Keratinocyte (primary cell): ENCODE results near the gene AVPR2. TPM values are rescaled to one million over a fixed set of nuclear protein-coding genes. Genes with fewer than 3 reads are reported as not detected.

Source experiments
- DNase-seq: peaks from one replicate; pipeline ENCODE4 v3.0.0-alpha.2; 2011; ENCODE audit warnings: low read depth, missing footprints, low spot score
- FAIRE-seq: peaks from 2 replicates; lab custom pipeline; 2011; peaks lifted over from hg19 to GRCh38; lab: Jason Lieb, UNC
- H2AFZ ChIP-seq: 2 replicates; pipeline ENCODE4 v1.6.0; 2012; ENCODE audit warnings: low read length, control low read depth, inconsistent platforms; ENCODE audit not compliant: control insufficient read depth
- H3K27ac ChIP-seq: 2 replicates; pipeline ENCODE4 v1.5.1; 2011; ENCODE audit warnings: low read length; ENCODE audit not compliant: control insufficient read depth, insufficient read depth
- H3K27me3 ChIP-seq: 3 replicates; pipeline ENCODE4 v1.6.0; 2011; ENCODE audit warnings: low read length; ENCODE audit not compliant: control insufficient read depth, insufficient read depth; ENCODE audit errors: extremely low read depth
- H3K36me3 ChIP-seq, 2 experiments: 2 replicates in 1 of 2; 3 replicates in 1 of 2; pipeline ENCODE4 v1.5.1; 2011; ENCODE audit warnings: low read length in 2 of 2, mild to moderate bottlenecking in 1 of 2; ENCODE audit not compliant: control insufficient read depth in 2 of 2, insufficient read depth in 2 of 2; ENCODE audit errors: extremely low read depth in 1 of 2
- H3K4me1 ChIP-seq: 3 replicates; pipeline ENCODE4 v1.5.1; 2011; ENCODE audit warnings: low read length; ENCODE audit not compliant: control insufficient read depth, insufficient read depth; ENCODE audit errors: extremely low read depth
- H3K4me2 ChIP-seq: 3 replicates; pipeline ENCODE4 v1.6.0; 2011; ENCODE audit warnings: low read depth, low read length; ENCODE audit not compliant: control insufficient read depth, insufficient read depth; ENCODE audit errors: extremely low read depth
- H3K4me3 ChIP-seq, 3 experiments: fragments of 200-600 bp in 1 of 3; sonication (generic) in 1 of 3; 2 replicates in 2 of 3; 3 replicates in 1 of 3; pipeline ENCODE4 v1.5.1; 2011 to 2016; ENCODE audit warnings: low read length in 3 of 3, mild to moderate bottlenecking in 3 of 3, control low read depth in 2 of 3, inconsistent platforms in 1 of 3, low read depth in 1 of 3, mixed read lengths in 1 of 3, mixed run types in 1 of 3, moderate library complexity in 1 of 3; ENCODE audit not compliant: control insufficient read depth in 2 of 3, insufficient read depth in 2 of 3; ENCODE audit errors: extremely low read depth in 1 of 3
- H3K79me2 ChIP-seq: 2 replicates; pipeline ENCODE4 v1.6.0; 2012; ENCODE audit warnings: low read length; ENCODE audit not compliant: control insufficient read depth, insufficient read depth
- H3K9ac ChIP-seq: 3 replicates; pipeline ENCODE4 v1.6.0; 2011; ENCODE audit warnings: low read length; ENCODE audit not compliant: control insufficient read depth, insufficient read depth; ENCODE audit errors: extremely low read depth
- H3K9me1 ChIP-seq: 3 replicates; pipeline ENCODE4 v1.6.0; 2011; ENCODE audit warnings: low read length; ENCODE audit not compliant: control insufficient read depth, insufficient read depth; ENCODE audit errors: extremely low read depth
- H3K9me3 ChIP-seq: 2 replicates; pipeline ENCODE4 v1.5.1; 2012; ENCODE audit warnings: low read depth, low read length; ENCODE audit not compliant: control insufficient read depth
- H4K20me1 ChIP-seq: 3 replicates; pipeline ENCODE4 v1.6.0; 2011; ENCODE audit warnings: low read length; ENCODE audit not compliant: control insufficient read depth, insufficient read depth; ENCODE audit errors: extremely low read depth
- EZH2 ChIP-seq: IDR thresholded peaks from one replicate; pipeline ENCODE4 v1.6.1; 2012; ENCODE audit warnings: inconsistent platforms, mild to moderate bottlenecking, low read length, moderate library complexity
- dilution Hi-C: fragments of 300-500 bp; cut with MboI; formaldehyde crosslinking; loops from one replicate; pipeline ENCODE4 v1.7.0; 2020; ENCODE audit warnings: low sequenced_read_pairs; ENCODE audit not compliant: extremely low pct_ligation_motif_present
- polyA plus RNA-seq, 5 experiments: library from polyadenylated mRNA; depleted of rRNA in 3 of 5; stranded (reverse) in 3 of 5; stranded (forward) in 1 of 5; unstranded in 1 of 5; fragments of >200 nt; gene quantifications; 1 replicate in 1 of 5; 2 replicates in 3 of 5; 3 replicates in 1 of 5; pipeline versions ENCODE4 v1.2.1 to v1.2.3, GENCODE V29; 2011 to 2012; ENCODE audit warnings: missing spikeins in 2 of 5, low read depth in 1 of 5, low replicate concordance in 1 of 5
- TF ChIP-seq, protein P1 (sequence below), 3 experiments: IDR thresholded peaks in 1 of 3; conservative IDR thresholded peaks in 1 of 3; optimal IDR thresholded peaks in 1 of 3; 2 replicates in 2 of 3; 3 replicates in 1 of 3; pipeline versions ENCODE3 to v1.5.1; 2011; ENCODE audit warnings: low read length in 3 of 3, mild to moderate bottlenecking in 3 of 3, moderate library complexity in 2 of 3, control low read depth in 1 of 3, inconsistent platforms in 1 of 3; ENCODE audit not compliant: insufficient read depth in 2 of 3; ENCODE audit errors: extremely low read depth in 1 of 3

The AVPR2 gene
- polyA plus RNA-seq, 1 donor (not counting 4 experiments of a cell fraction or from before 2014, with no cell fraction given) = not detected

DNA sequence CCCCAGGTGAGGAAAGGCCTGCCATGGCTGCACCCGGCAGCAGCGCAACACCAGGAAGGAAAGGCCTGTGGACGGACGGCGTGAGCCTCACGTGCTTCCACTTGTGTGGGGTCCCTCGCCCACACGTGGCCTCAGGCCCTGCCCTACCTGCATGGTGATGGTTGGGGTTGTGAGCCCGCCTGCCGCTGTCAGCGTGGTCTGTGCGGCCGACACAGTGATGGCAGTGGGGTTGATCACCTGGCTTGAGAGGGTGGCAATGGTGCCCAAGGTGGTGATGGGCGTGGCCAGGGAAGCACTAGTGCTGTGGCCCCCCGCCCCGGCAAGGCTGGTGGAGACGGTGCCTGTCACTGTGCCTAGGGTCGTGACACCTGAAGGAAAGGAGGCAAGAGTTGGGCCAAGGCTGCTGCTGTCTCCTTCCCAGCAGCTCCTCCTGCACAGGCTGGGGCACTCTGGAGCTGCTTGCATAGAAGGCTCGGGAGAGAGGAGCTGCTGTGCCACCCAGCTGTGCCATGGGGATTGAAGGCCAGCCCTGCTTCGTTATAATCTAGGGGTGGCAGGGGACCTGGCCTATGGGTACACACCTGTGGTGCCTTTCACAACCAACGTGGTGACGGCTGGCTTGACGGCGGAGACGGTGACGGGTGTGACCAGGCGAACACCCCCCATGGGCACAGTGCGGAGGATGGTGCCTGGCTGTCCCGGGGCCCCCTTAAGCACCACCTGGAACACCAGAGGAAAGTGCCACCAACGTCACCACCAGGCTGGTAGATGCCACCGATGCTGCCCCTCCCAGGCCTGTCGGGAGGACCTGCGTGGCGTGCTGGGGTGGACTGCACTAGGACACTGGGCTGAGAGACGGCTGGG, 51.8 kb downstream of the AVPR2 start:
- Histone ChIP-seq H3K27me3 (no peaks in the 10 kb centered on the region), H3K36me3 (peaks cover 29 to 55% of the 10 kb centered on the region in 2 experiments), H3K4me1 (no peaks in the 10 kb centered on the region), H2AFZ (no peak overlapping the region), H3K9me3 (no peaks in the 10 kb centered on the region), H3K79me2 (no peaks in the 10 kb centered on the region), H4K20me1 (no peaks in the 10 kb centered on the region), H3K9ac (no peak overlapping the region), H3K4me3 (no peak overlapping the region), H3K9me1 (no peaks in the 10 kb centered on the region), H3K27ac (no peak overlapping the region), H3K4me2 (no peak overlapping the region)
- FAIRE-seq (no peak), DNase-seq (no peak)
- dilution Hi-C loops = no loop called here
- TF ChIP-seq, protein P1, sequence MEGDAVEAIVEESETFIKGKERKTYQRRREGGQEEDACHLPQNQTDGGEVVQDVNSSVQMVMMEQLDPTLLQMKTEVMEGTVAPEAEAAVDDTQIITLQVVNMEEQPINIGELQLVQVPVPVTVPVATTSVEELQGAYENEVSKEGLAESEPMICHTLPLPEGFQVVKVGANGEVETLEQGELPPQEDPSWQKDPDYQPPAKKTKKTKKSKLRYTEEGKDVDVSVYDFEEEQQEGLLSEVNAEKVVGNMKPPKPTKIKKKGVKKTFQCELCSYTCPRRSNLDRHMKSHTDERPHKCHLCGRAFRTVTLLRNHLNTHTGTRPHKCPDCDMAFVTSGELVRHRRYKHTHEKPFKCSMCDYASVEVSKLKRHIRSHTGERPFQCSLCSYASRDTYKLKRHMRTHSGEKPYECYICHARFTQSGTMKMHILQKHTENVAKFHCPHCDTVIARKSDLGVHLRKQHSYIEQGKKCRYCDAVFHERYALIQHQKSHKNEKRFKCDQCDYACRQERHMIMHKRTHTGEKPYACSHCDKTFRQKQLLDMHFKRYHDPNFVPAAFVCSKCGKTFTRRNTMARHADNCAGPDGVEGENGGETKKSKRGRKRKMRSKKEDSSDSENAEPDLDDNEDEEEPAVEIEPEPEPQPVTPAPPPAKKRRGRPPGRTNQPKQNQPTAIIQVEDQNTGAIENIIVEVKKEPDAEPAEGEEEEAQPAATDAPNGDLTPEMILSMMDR (optimal IDR thresholded peaks at IDR 0.05 in 1 of 3, IDR thresholded peaks at IDR 0.05 in 1 of 3, conservative IDR thresholded peaks at IDR 0.05 in 1 of 3; ENCODE audit: extremely low read depth in 1 of 3, insufficient read depth in 2 of 3, low read length in 3 of 3) = no peak
- TF ChIP-seq EZH2 = no peak

Other genes starting within 250 kb of the AVPR2 start
- 0.05 to 0.37 TPM (median 0.24 TPM) in 3 replicates for gene PNCK, start 230.9 kb upstream of the AVPR2 start, polyA plus RNA-seq
- 33.6 to 56.7 TPM (median 56.1 TPM) in 3 replicates for gene SLC6A8, start 216.7 kb upstream of the AVPR2 start, polyA plus RNA-seq
- gene BCAP31, start 180.3 kb upstream of the AVPR2 start, polyA plus RNA-seq = 260 to 267 TPM (median 262 TPM) in 3 replicates
- gene ABCD1, start 179.8 kb upstream of the AVPR2 start, polyA plus RNA-seq = 0.81 to 2.0 TPM (median 0.86 TPM) in 3 replicates
- 7.2 to 14.4 TPM (median 8.6 TPM) in 3 replicates for gene PLXNB3, start 140.4 kb upstream of the AVPR2 start, polyA plus RNA-seq
- 0.08 to 0.21 TPM (median 0.10 TPM) in 3 replicates for gene SRPK3, start 123.6 kb upstream of the AVPR2 start, polyA plus RNA-seq
- gene IDH3G, start 110.3 kb upstream of the AVPR2 start, polyA plus RNA-seq = 44.7 to 73.5 TPM (median 45.8 TPM) in 3 replicates
- gene SSR4, start 110.0 kb upstream of the AVPR2 start, polyA plus RNA-seq = 187 to 320 TPM (median 209 TPM) in 3 replicates
- 0.05 to 0.35 TPM (median 0.05 TPM) in 3 replicates for gene PDZD4, start 74.1 kb upstream of the AVPR2 start, polyA plus RNA-seq
- gene L1CAM, start 18.5 kb upstream of the AVPR2 start, polyA plus RNA-seq = 18.2 to 31.1 TPM (median 23.3 TPM) in 3 replicates
- 0.35 to 0.66 TPM (median 0.55 TPM) in 3 replicates for gene ARHGAP4, start 21.6 kb downstream of the AVPR2 start, polyA plus RNA-seq
- 103 to 149 TPM (median 112 TPM) in 3 replicates for gene NAA10, start 30.4 kb downstream of the AVPR2 start, polyA plus RNA-seq
- 0.08 to 0.40 TPM (median 0.16 TPM) in 3 replicates for gene RENBP, start 40.0 kb downstream of the AVPR2 start, polyA plus RNA-seq
- 2.7 to 7.0 TPM (median 3.0 TPM) in 3 replicates for gene HCFC1, start 67.1 kb downstream of the AVPR2 start, polyA plus RNA-seq
- 6.6 to 13.1 TPM (median 7.5 TPM) in 3 replicates for gene TMEM187, start 68.1 kb downstream of the AVPR2 start, polyA plus RNA-seq
- gene IRAK1, start 115.2 kb downstream of the AVPR2 start, polyA plus RNA-seq = 41.5 to 70.1 TPM (median 65.5 TPM) in 3 replicates
- 7.2 to 12.4 TPM (median 9.9 TPM) in 3 replicates for gene MECP2, start 193.0 kb downstream of the AVPR2 start, polyA plus RNA-seq
- gene OPN1LW, start 239.6 kb downstream of the AVPR2 start, polyA plus RNA-seq = not detected in 3 replicates